HepG2 (cell line): ENCODE measurements around the gene C14orf93. TPM values are rescaled to one million over a fixed set of nuclear protein-coding genes. Genes with fewer than 3 reads are reported as not detected.
A peak's percentile ranks its signal among the peaks of the same experiment; 100 is the strongest.

Experiments used
- ATAD3A ChIP-seq: sonication (generic); formaldehyde crosslinking; IDR thresholded peaks from 2 replicates; pipeline ENCODE4 v1.4.0; 2020; ENCODE audit warnings: missing genetic modification reagents
- BCL6 ChIP-seq: IDR thresholded peaks from 2 replicates; pipeline ENCODE4 v1.6.1; 2016; ENCODE audit warnings: missing genetic modification reagents, missing compliant biosample characterization
- CBX5 ChIP-seq: sonication (generic); formaldehyde crosslinking; IDR thresholded peaks from 2 replicates; pipeline ENCODE4 v1.4.0; 2020; ENCODE audit warnings: missing genetic modification reagents, borderline replicate concordance
- CC2D1A ChIP-seq: sonication (generic); formaldehyde crosslinking; IDR thresholded peaks from 2 replicates; pipeline ENCODE4 v1.8.1; 2023; ENCODE audit warnings: mild to moderate bottlenecking, missing genetic modification reagents
- CENPX ChIP-seq: sonication (generic); formaldehyde crosslinking; IDR thresholded peaks from 2 replicates; pipeline ENCODE4 v1.9.0; 2021; ENCODE audit warnings: mild to moderate bottlenecking, missing genetic modification reagents, moderate library complexity
- HOXA7 ChIP-seq: sonication (generic); formaldehyde crosslinking; IDR thresholded peaks from 2 replicates; pipeline ENCODE4 v1.8.1; 2022; ENCODE audit warnings: mild to moderate bottlenecking, missing genetic modification reagents, moderate library complexity
- KLF15 ChIP-seq: sonication (generic); formaldehyde crosslinking; IDR thresholded peaks from 2 replicates; pipeline ENCODE4 v1.8.1; 2023; ENCODE audit warnings: borderline replicate concordance, mild to moderate bottlenecking, inconsistent platforms, missing genetic modification reagents, mixed read lengths
- KMT2A ChIP-seq: sonication (generic); formaldehyde crosslinking; IDR thresholded peaks from 2 replicates; pipeline ENCODE4 v1.4.0; 2020; ENCODE audit warnings: missing genetic modification reagents
- MAFF ChIP-seq: IDR thresholded peaks from 2 replicates; pipeline ENCODE4 v1.6.1; 2011; ENCODE audit warnings: low read depth, low read length, improper control_type of control experiment
- MEIS2 ChIP-seq: sonication (generic); formaldehyde crosslinking; IDR thresholded peaks from 2 replicates; pipeline ENCODE4 v1.9.0; 2021; ENCODE audit warnings: mild to moderate bottlenecking, missing genetic modification reagents
- NFIC ChIP-seq: IDR thresholded peaks from 2 replicates; pipeline ENCODE4 v1.6.1; 2012; ENCODE audit warnings: mild to moderate bottlenecking, low read length, inconsistent platforms
- PAF1 ChIP-seq: IDR thresholded peaks from 2 replicates; pipeline ENCODE4 v1.6.1; 2016; ENCODE audit warnings: missing genetic modification reagents, missing compliant biosample characterization
- POLR2AphosphoS5 ChIP-seq: IDR thresholded peaks from 2 replicates; pipeline ENCODE4 v1.6.1; 2012; ENCODE audit warnings: low read depth, low read length
- PTBP1 ChIP-seq: fragments of 200-400 bp; formaldehyde crosslinking; IDR thresholded peaks from 2 replicates; pipeline ENCODE4 v1.6.1; 2018; ENCODE audit warnings: low read length, low read depth; ENCODE audit not compliant: poor library complexity, severe bottlenecking
- SATB2 ChIP-seq: sonication (generic); formaldehyde crosslinking; IDR thresholded peaks from 2 replicates; pipeline ENCODE4 v1.5.0; 2020; ENCODE audit warnings: missing genetic modification reagents
- SNRNP70 ChIP-seq: fragments of 200-400 bp; formaldehyde crosslinking; IDR thresholded peaks from 2 replicates; pipeline ENCODE4 v1.6.1; 2017; ENCODE audit warnings: mild to moderate bottlenecking, low read depth, low read length, moderate library complexity
- THAP11 ChIP-seq: IDR thresholded peaks from 2 replicates; pipeline ENCODE4 v1.6.1; 2016; ENCODE audit warnings: missing biosample characterization, missing genetic modification reagents
- ZBTB7A ChIP-seq: sonication (generic); formaldehyde crosslinking; IDR thresholded peaks from 2 replicates; pipeline ENCODE4 v1.8.0; 2022; ENCODE audit warnings: mild to moderate bottlenecking, missing genetic modification reagents
- ZNF138 ChIP-seq: sonication (generic); formaldehyde crosslinking; IDR thresholded peaks from 2 replicates; pipeline ENCODE4 v1.5.0; 2020; ENCODE audit warnings: mild to moderate bottlenecking, low read depth, missing genetic modification reagents
- ZNF552 ChIP-seq: sonication (generic); formaldehyde crosslinking; IDR thresholded peaks from 2 replicates; pipeline ENCODE4 v1.9.0; 2022; ENCODE audit warnings: missing genetic modification reagents, mild to moderate bottlenecking, borderline replicate concordance
- ZNF619 ChIP-seq: sonication (generic); formaldehyde crosslinking; IDR thresholded peaks from 2 replicates; pipeline ENCODE4 v1.4.0; 2020; ENCODE audit warnings: mild to moderate bottlenecking, missing genetic modification reagents
- ZNF670 ChIP-seq: sonication (generic); formaldehyde crosslinking; IDR thresholded peaks from 2 replicates; pipeline ENCODE4 v1.8.0; 2022; ENCODE audit warnings: mild to moderate bottlenecking, missing genetic modification reagents, borderline replicate concordance
- ZSCAN9 ChIP-seq: IDR thresholded peaks from 2 replicates; pipeline ENCODE4 v1.6.1; 2016; ENCODE audit warnings: borderline replicate concordance
- polyA plus RNA-seq, 8 experiments: library from polyadenylated mRNA; depleted of rRNA in 3 of 8; stranded (reverse) in 7 of 8; unstranded in 1 of 8; fragments of >200 nt; fragmentation: Illumina TruSeq in 4 of 8; extraction: Trizol in 4 of 8; gene quantifications; 2 replicates each; pipeline versions ENCODE4 v1.2.1 to v1.2.3, GENCODE V29; 2011 to 2016; ENCODE audit warnings: low read depth in 4 of 8, missing spikeins in 1 of 8, mixed read lengths in 1 of 8; ENCODE audit not compliant: insufficient read depth in 1 of 8
- total RNA-seq, 5 experiments: library from RNA; depleted of rRNA; stranded (reverse); fragments of >200 nt; fragmentation: Illumina TruSeq; extraction: Trizol; gene quantifications; 2 replicates each; pipeline ENCODE4 v1.2.3, GENCODE V29; 2016; ENCODE audit warnings: low read depth in 1 of 5
- TF ChIP-seq, protein P1 (sequence below): IDR thresholded peaks from 2 replicates; pipeline ENCODE4 v1.6.1; 2016; ENCODE audit warnings: missing genetic modification reagents, missing compliant biosample characterization
- TF ChIP-seq, protein P2 (sequence below): sonication (generic); formaldehyde crosslinking; IDR thresholded peaks from 2 replicates; pipeline ENCODE4 v1.9.0; 2021; ENCODE audit warnings: mild to moderate bottlenecking, missing genetic modification reagents

Gene C14orf93
- total and polyA plus RNA-seq, 2 of the 13 experiments (the other 11 are each of a cell fraction or from before 2014, with no cell fraction given): 11.4 to 22.5 TPM

GRCh38 chr14:23057757-23058653 lies 48.1 kb upstream of the C14orf93 start (continued):
- no peak for TF ChIP-seq SNRNP70
- 0 out of 2 replicates have a peak, but pooled peaks have one; percentile 8 for TF ChIP-seq MAFF
- no peak for TF ChIP-seq ATAD3A
- TF ChIP-seq MEIS2 (CRISPR knock-in tag): peak; percentile 89
- TF ChIP-seq CBX5 (CRISPR knock-in tag): 0 out of 2 replicates have a peak, but pooled peaks have one; percentile 76
- peak; percentile 98 for TF ChIP-seq PTBP1
- TF ChIP-seq CC2D1A: no peak; the same call in 1 of the 2 replicates
- no peak for TF ChIP-seq ZNF670 (CRISPR knock-in tag)
- no peak for TF ChIP-seq NFIC
- 0 out of 2 replicates have a peak, but pooled peaks have one; percentile 86 for TF ChIP-seq ZNF552 (CRISPR knock-in tag)
- peak; percentile 95 for TF ChIP-seq PAF1 (CRISPR knock-in tag)
- peak; percentile 96 for TF ChIP-seq ZNF619 (CRISPR knock-in tag)
- no peak for TF ChIP-seq CENPX (CRISPR knock-in tag)
- TF ChIP-seq ZNF138: no peak; the same call in 1 of the 2 replicates
- no peak for TF ChIP-seq SATB2 (CRISPR knock-in tag)
- 0 out of 2 replicates have a peak, but pooled peaks have one; percentile 79 for TF ChIP-seq ZSCAN9 (CRISPR knock-in tag)
- TF ChIP-seq POLR2AphosphoS5: peak; percentile 87
- peak; percentile 89 for TF ChIP-seq KMT2A (CRISPR knock-in tag)
- TF ChIP-seq THAP11: 0 out of 2 replicates have a peak, but pooled peaks have one; percentile 45
- TF ChIP-seq HOXA7 (CRISPR knock-in tag): no peak
- TF ChIP-seq BCL6: peak; percentile 50; the same call in 1 of the 2 replicates
- TF ChIP-seq, protein P1, sequence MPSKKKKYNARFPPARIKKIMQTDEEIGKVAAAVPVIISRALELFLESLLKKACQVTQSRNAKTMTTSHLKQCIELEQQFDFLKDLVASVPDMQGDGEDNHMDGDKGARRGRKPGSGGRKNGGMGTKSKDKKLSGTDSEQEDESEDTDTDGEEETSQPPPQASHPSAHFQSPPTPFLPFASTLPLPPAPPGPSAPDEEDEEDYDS (CRISPR knock-in tag): no peak
- TF ChIP-seq, protein P2, sequence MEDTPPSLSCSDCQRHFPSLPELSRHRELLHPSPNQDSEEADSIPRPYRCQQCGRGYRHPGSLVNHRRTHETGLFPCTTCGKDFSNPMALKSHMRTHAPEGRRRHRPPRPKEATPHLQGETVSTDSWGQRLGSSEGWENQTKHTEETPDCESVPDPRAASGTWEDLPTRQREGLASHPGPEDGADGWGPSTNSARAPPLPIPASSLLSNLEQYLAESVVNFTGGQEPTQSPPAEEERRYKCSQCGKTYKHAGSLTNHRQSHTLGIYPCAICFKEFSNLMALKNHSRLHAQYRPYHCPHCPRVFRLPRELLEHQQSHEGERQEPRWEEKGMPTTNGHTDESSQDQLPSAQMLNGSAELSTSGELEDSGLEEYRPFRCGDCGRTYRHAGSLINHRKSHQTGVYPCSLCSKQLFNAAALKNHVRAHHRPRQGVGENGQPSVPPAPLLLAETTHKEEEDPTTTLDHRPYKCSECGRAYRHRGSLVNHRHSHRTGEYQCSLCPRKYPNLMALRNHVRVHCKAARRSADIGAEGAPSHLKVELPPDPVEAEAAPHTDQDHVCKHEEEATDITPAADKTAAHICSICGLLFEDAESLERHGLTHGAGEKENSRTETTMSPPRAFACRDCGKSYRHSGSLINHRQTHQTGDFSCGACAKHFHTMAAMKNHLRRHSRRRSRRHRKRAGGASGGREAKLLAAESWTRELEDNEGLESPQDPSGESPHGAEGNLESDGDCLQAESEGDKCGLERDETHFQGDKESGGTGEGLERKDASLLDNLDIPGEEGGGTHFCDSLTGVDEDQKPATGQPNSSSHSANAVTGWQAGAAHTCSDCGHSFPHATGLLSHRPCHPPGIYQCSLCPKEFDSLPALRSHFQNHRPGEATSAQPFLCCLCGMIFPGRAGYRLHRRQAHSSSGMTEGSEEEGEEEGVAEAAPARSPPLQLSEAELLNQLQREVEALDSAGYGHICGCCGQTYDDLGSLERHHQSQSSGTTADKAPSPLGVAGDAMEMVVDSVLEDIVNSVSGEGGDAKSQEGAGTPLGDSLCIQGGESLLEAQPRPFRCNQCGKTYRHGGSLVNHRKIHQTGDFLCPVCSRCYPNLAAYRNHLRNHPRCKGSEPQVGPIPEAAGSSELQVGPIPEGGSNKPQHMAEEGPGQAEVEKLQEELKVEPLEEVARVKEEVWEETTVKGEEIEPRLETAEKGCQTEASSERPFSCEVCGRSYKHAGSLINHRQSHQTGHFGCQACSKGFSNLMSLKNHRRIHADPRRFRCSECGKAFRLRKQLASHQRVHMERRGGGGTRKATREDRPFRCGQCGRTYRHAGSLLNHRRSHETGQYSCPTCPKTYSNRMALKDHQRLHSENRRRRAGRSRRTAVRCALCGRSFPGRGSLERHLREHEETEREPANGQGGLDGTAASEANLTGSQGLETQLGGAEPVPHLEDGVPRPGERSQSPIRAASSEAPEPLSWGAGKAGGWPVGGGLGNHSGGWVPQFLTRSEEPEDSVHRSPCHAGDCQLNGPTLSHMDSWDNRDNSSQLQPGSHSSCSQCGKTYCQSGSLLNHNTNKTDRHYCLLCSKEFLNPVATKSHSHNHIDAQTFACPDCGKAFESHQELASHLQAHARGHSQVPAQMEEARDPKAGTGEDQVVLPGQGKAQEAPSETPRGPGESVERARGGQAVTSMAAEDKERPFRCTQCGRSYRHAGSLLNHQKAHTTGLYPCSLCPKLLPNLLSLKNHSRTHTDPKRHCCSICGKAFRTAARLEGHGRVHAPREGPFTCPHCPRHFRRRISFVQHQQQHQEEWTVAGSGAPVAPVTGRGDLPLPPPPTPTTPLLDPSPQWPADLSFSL (CRISPR knock-in tag): peak; percentile 51; the same call in 1 of the 2 replicates
- TF ChIP-seq KLF15 (CRISPR knock-in tag): peak; percentile 91
- no peak; the same call in none of the 2 replicates for TF ChIP-seq ZBTB7A
